Osteoblast (primary cell): ENCODE data around the gene VGLL3. TPM values are rescaled to one million over a fixed set of nuclear protein-coding genes. Genes with fewer than 3 reads are reported as not detected.
A peak's percentile ranks its signal among the peaks of the same experiment; 100 is the strongest.

Source experiments
- DNase-seq: peaks from one replicate; pipeline ENCODE4 v3.0.0; 2011; ENCODE audit warnings: low spot score, mixed read lengths; ENCODE audit not compliant: insufficient read length; ENCODE audit errors: missing footprints
- H2AFZ ChIP-seq: 2 replicates; pipeline ENCODE4 v1.6.0; 2011; ENCODE audit warnings: mild to moderate bottlenecking, low read length
- H3K27ac ChIP-seq: 2 replicates; pipeline ENCODE4 v1.5.1; 2011; ENCODE audit warnings: mild to moderate bottlenecking, low read depth, low read length, moderate library complexity
- H3K27me3 ChIP-seq: 2 replicates; pipeline ENCODE4 v1.6.0; 2012; ENCODE audit warnings: mild to moderate bottlenecking, control low read depth, inconsistent platforms, low read length, moderate library complexity; ENCODE audit not compliant: insufficient read depth
- H3K36me3 ChIP-seq: 2 replicates; pipeline ENCODE4 v1.5.1; 2011; ENCODE audit warnings: mild to moderate bottlenecking, low read length, control low read depth, moderate library complexity; ENCODE audit not compliant: insufficient read depth
- H3K4me1 ChIP-seq: 2 replicates; pipeline ENCODE4 v1.5.1; 2011; ENCODE audit warnings: mild to moderate bottlenecking, low read length, control low read depth, moderate library complexity; ENCODE audit not compliant: insufficient read depth
- H3K4me2 ChIP-seq: 2 replicates; pipeline ENCODE4 v1.6.0; 2011; ENCODE audit warnings: mild to moderate bottlenecking, low read length; ENCODE audit not compliant: insufficient read depth
- H3K4me3 ChIP-seq: fragments of 200-600 bp; sonication (generic); 3 replicates; pipeline ENCODE4 v1.5.1; 2012; ENCODE audit warnings: mild to moderate bottlenecking, low read length, inconsistent platforms; ENCODE audit not compliant: insufficient read depth
- H3K79me2 ChIP-seq: 2 replicates; pipeline ENCODE4 v1.6.0; 2012; ENCODE audit warnings: mild to moderate bottlenecking, low read length, control low read depth, inconsistent platforms; ENCODE audit not compliant: insufficient read depth
- H3K9me3 ChIP-seq: 2 replicates; pipeline ENCODE4 v1.5.1; 2011; ENCODE audit warnings: low read depth, low read length, control low read depth
- H4K20me1 ChIP-seq: 2 replicates; pipeline ENCODE4 v1.6.0; 2012; ENCODE audit warnings: mild to moderate bottlenecking, low read length, control low read depth; ENCODE audit not compliant: insufficient read depth
- total RNA-seq: library from RNA; depleted of rRNA; stranded (reverse); fragments of >200 nt; gene quantifications from 2 replicates; pipeline ENCODE4 v1.2.3, GENCODE V29; 2012
- TF ChIP-seq, protein P1 (sequence below): IDR thresholded peaks from 2 replicates; pipeline ENCODE4 v1.5.1; 2011; ENCODE audit warnings: mild to moderate bottlenecking, low read depth, low read length, moderate library complexity; ENCODE audit errors: extremely low read depth

The VGLL3 gene, protein sequence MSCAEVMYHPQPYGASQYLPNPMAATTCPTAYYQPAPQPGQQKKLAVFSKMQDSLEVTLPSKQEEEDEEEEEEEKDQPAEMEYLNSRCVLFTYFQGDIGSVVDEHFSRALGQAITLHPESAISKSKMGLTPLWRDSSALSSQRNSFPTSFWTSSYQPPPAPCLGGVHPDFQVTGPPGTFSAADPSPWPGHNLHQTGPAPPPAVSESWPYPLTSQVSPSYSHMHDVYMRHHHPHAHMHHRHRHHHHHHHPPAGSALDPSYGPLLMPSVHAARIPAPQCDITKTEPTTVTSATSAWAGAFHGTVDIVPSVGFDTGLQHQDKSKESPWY
- total RNA-seq, result 198 and 242 TPM in 2 replicates

DNA sequence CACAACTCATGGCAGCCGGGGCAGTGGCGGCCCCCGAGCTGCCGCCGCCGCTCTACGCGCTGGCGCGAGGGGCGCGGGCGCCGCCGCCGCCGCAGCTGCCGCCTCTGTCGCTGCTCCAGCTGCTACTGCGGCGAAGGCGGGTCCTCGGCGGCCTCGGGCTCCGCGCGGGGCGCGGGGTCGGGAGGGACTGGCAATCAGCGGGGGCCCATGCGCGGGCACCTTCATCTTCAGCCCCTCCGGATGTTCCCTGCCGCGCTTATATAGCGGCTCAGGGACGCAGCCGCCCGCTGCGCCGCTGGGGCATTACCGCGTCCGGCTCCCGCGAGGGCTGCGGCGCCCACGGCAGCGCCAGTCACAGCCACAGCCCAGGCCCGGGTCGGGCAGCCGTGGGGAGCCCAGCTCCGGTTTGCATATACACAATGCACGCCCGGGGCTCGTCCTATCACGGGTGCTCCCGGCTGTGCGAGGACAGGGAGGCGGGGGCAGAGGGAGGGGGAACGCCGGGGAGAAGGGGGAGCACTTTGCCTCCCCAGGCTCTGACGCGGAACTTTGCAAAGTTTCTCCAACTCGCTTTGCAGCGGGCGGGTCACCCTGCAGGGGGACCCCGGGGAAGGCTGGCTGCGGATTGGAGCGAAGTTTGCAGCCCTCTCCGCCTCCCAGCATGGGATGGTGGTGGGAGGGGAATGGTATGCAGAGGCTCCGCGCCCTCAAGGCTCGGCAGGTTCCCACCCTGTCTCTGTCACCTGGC, at the start of gene VGLL3:
Gene VGLL3, minus strand, starts transcription at position 416 of the 748 bp plus-strand sequence. Its CDS starts 406 bp downstream, at position 10.
- no peaks in the 10 kb centered on the region for H3K36me3 ChIP-seq
- H3K9me3 ChIP-seq, result no peaks in the 10 kb centered on the region
- peak; percentile 94 for DNase-seq
- H3K4me1 ChIP-seq, result peaks cover 59% of the 10 kb centered on the region
- TF ChIP-seq, protein P1, sequence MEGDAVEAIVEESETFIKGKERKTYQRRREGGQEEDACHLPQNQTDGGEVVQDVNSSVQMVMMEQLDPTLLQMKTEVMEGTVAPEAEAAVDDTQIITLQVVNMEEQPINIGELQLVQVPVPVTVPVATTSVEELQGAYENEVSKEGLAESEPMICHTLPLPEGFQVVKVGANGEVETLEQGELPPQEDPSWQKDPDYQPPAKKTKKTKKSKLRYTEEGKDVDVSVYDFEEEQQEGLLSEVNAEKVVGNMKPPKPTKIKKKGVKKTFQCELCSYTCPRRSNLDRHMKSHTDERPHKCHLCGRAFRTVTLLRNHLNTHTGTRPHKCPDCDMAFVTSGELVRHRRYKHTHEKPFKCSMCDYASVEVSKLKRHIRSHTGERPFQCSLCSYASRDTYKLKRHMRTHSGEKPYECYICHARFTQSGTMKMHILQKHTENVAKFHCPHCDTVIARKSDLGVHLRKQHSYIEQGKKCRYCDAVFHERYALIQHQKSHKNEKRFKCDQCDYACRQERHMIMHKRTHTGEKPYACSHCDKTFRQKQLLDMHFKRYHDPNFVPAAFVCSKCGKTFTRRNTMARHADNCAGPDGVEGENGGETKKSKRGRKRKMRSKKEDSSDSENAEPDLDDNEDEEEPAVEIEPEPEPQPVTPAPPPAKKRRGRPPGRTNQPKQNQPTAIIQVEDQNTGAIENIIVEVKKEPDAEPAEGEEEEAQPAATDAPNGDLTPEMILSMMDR, result no peak
- H3K4me2 ChIP-seq, result peak within 1 kb of the TSS; percentile 80
- peak within 1 kb of the TSS; percentile 94 for H3K4me3 ChIP-seq
- no peaks in the 10 kb centered on the region for H4K20me1 ChIP-seq
- H3K27me3 ChIP-seq, result no peaks in the 10 kb centered on the region
- peak within 1 kb of the TSS; percentile 97 for H3K27ac ChIP-seq
- peak within 1 kb of the TSS; percentile 57 for H2AFZ ChIP-seq
- H3K79me2 ChIP-seq, result peaks cover 44% of the 10 kb centered on the region

DNA sequence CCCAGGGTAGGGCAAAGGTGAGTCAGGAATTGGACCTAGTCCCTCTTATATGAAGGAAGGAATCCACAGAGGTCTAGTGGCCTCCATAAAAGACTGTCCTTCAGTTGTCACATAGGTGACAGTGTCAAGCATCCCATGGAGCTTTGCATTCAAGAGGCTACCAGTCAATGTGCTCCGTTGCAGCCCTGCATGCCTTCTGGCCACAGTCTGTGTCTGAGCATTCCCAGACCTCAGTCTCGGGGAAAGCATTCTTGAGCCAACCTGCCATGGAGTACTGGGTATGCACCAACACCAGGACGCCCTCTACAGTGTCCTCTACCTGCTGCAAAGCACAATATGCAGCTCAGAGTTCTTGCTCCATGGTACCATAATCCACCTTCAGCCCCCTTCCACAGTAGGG, 46.7 kb upstream of the VGLL3 start:
- Histone ChIP-seq H3K79me2 (no peaks in the 10 kb centered on the region), H3K4me1 (no peaks in the 10 kb centered on the region), H2AFZ (no peak overlapping the region), H3K4me3 (no peak overlapping the region), H3K4me2 (no peak overlapping the region), H3K9me3 (no peaks in the 10 kb centered on the region), H3K27me3 (no peaks in the 10 kb centered on the region), H3K27ac (no peak overlapping the region), H3K36me3 (no peaks in the 10 kb centered on the region), H4K20me1 (no peaks in the 10 kb centered on the region)
- DNase-seq, result no peak
- TF ChIP-seq, protein P1, result no peak

DNA sequence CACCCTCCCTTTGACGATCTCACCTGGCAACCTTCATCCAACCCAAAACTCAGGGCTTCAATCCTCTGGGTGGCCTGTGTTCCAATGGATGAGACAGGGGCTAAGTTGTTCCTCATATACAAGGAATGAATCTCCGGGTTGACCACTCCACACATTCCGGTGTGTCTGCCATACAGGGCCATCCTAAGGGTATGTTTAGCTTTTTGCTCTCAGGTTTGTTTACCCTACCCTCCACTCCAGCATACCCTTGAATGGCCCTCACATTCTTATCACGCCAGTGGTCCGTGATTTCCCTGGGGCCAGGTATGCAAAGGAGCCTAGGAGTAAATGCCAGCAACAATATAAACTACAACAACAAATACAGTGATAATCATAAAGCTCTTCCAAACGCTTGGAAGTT, 45.7 kb upstream of the VGLL3 start:
- Histone ChIP-seq H3K4me1 (no peaks in the 10 kb centered on the region), H3K4me3 (no peak overlapping the region), H3K27ac (no peak overlapping the region), H3K36me3 (no peaks in the 10 kb centered on the region), H3K27me3 (no peaks in the 10 kb centered on the region), H4K20me1 (no peaks in the 10 kb centered on the region), H3K9me3 (no peaks in the 10 kb centered on the region), H3K4me2 (no peak overlapping the region), H3K79me2 (no peaks in the 10 kb centered on the region), H2AFZ (no peak overlapping the region)
- DNase-seq, result no peak
- TF ChIP-seq, protein P1, result no peak

DNA sequence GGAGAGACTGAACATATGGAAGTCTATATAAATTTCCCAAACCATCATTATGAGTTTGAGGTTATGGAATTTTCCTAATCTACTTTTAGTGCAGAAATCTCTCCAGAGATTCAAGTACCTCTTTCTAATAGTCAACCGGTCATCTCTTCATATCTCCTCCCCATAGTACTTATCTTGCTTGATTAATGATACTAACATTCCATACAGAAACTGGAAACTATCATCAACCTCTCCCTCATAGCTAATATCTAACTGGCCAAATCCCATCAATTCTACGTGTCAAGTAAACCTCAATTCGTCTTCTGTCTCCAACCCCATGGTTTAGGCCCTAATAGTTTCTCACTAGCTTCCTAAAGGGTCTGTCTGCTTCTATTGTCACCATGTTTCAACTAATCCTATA, 44.4 kb upstream of the VGLL3 start:
- Histone ChIP-seq H3K4me1 (no peaks in the 10 kb centered on the region), H3K27me3 (no peaks in the 10 kb centered on the region), H4K20me1 (no peaks in the 10 kb centered on the region), H3K79me2 (no peaks in the 10 kb centered on the region), H3K4me3 (no peak overlapping the region), H3K27ac (no peak overlapping the region), H3K4me2 (no peak overlapping the region), H2AFZ (no peak overlapping the region), H3K9me3 (no peaks in the 10 kb centered on the region), H3K36me3 (no peaks in the 10 kb centered on the region)
- no peak for DNase-seq
- TF ChIP-seq, protein P1, result no peak
